ENCODE results near the gene FOXD2.

GRCh38 chr1:47439819-47440598 is 2.2 kb downstream of the FOXD2 start:
- TF ChIP-seq CTCF (IDR thresholded peaks at IDR 0.05) = no peak
- TF ChIP-seq POLR2A (IDR thresholded peaks at IDR 0.05) = no peak

Data from body of pancreas (tissue), 4 donors.